Measurements from ENCODE around the gene EHBP1L1. TPM values are rescaled to one million over a fixed set of nuclear protein-coding genes. Genes with fewer than 3 reads are reported as not detected.

EHBP1L1 gene
- polyA plus RNA-seq, 3 donors: 29.6 to 507 (median 42.6) TPM

DNA sequence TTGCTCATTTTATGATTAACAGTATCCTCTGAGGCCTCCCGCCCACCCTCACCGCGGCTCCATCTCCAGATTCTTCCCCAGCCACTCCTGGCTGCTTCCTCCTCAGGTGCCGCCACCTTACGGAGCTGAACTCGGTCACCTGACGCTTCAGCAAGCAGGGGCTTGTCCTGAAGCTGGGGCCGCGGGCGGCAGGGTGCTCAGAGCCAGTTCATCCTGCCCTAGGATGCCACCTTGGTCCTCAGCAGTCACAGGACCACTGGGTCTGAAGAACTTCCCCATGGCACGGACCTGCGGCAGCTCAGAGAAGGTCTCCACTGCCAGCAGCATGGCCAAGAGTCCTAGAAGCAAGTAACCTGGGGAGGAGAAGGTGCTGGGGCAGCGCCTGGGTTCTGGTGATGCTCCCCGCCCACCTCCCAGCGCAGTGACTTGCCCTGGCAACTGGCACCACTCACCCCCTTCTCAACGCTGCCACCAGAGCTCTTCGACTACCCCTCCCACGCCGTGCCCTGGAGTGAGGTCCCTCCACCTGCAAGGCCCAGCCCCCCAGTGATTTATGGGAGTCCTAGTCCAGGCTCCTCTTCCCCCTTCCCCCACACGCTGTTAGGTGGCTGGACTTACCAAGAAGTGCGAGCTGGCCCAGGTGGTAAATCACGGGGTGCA, 17.1 kb downstream of the EHBP1L1 start:
- TF ChIP-seq, protein P1, sequence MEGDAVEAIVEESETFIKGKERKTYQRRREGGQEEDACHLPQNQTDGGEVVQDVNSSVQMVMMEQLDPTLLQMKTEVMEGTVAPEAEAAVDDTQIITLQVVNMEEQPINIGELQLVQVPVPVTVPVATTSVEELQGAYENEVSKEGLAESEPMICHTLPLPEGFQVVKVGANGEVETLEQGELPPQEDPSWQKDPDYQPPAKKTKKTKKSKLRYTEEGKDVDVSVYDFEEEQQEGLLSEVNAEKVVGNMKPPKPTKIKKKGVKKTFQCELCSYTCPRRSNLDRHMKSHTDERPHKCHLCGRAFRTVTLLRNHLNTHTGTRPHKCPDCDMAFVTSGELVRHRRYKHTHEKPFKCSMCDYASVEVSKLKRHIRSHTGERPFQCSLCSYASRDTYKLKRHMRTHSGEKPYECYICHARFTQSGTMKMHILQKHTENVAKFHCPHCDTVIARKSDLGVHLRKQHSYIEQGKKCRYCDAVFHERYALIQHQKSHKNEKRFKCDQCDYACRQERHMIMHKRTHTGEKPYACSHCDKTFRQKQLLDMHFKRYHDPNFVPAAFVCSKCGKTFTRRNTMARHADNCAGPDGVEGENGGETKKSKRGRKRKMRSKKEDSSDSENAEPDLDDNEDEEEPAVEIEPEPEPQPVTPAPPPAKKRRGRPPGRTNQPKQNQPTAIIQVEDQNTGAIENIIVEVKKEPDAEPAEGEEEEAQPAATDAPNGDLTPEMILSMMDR (IDR thresholded peaks at IDR 0.05): no peak
- Histone ChIP-seq H3K9me3 (replicated peaks in 1 of 2; ENCODE audit: control insufficient read depth in 1 of 2, insufficient read depth in 1 of 2, low read length in 2 of 2) (no peaks in the 10 kb centered on the region), H3K27ac (ENCODE audit: low read depth in 1 of 2, low read length in 2 of 2) (no peak overlapping the region), H3K79me2 (ENCODE audit: insufficient read depth, low read length) (peaks cover 23% of the 10 kb centered on the region), H3K4me3 (replicated peaks in 1 of 3; ENCODE audit: low read depth in 2 of 3, low read length in 3 of 3) (no peak overlapping the region), H2AFZ (ENCODE audit: insufficient read depth, low read depth, low read length, poor library complexity, severe bottlenecking) (no peak overlapping the region), H3K4me1 (ENCODE audit: control insufficient read depth in 1 of 2, insufficient read depth in 2 of 2, low read length in 2 of 2) (peaks cover 34 to 52% of the 10 kb centered on the region in 2 donors), H3K36me3 (replicated peaks in 1 of 2; ENCODE audit: control insufficient read depth in 1 of 2, insufficient read depth in 2 of 2, low read length in 2 of 2) (peaks cover 52 to 57% of the 10 kb centered on the region in 2 donors), H3K27me3 (ENCODE audit: control insufficient read depth in 2 of 2, insufficient read depth in 2 of 2, low read length in 2 of 2) (no peaks in the 10 kb centered on the region), H4K20me1 (ENCODE audit: insufficient read depth, low read length) (peaks cover 96% of the 10 kb centered on the region), H3K4me2 (replicated peaks; ENCODE audit: extremely low read depth, low read length, poor library complexity, severe bottlenecking) (no peak overlapping the region), H3K9ac (ENCODE audit: insufficient read depth, low read length, poor library complexity, severe bottlenecking) (no peak overlapping the region)
- DNase-seq: no peak
- Mint-ChIP-seq H3K4me1 (peaks cover 44% of the 10 kb centered on the region), H3K27ac (peak overlapping the region in 4 of 7 donors; percentile 10 to 75 (median 20)), H3K4me3 (no peak overlapping the region), H3K27me3 (ENCODE audit: low read depth in 3 of 3) (no peaks in the 10 kb centered on the region), H3K9me3 (no peaks in the 10 kb centered on the region), H3K36me3 (peaks cover 34 to 70% of the 10 kb centered on the region in 2 donors)
- intact Hi-C loops (cut with micrococcal nuclease): no loop called here
- WGBS (ENCODE audit: insufficient coverage): 80% methylated on average over 19 of the region's 22 CpGs

DNA sequence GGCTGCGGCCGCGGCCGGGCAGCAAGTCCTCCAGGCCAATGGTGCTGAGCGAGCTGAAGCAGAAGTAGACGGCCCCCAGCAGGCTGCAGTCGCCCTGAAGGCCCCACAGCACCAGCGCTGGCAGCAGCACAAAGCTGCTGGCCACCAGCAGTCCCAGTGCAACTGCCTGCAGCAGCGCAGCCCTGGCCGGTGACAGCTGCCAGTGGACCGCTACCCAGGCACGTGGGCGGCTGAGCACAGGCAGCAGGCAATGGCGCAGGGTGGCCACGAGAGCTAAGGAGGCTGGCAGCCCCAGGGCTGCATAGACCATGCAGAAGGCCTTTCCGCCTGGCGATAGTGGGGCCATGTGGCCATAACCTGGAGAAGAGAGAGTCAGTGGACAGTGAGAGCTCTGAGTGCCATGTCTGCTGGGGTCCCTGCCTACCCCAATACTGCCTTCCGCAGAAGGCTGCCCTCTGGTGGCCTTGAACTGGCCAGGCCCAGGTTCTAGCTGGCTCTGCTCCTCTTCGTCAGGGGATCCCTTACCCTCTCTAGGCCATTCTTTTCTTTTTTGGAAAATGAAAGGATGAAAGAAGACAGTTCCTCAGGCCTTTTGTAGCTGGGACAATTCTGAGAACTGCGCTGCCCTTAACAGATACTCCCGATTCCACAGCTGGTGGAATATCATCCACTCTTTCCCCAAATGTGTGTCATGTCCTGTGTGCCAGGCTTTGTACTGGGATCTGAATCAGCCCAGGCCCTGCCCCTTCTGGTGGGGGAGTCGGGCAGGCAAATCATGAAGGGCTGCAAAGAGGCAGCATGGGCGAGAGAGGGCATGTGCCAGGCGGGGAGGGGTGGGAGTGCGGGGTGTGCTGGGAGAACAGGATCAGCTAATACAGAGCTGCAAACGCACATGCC, 17.9 kb downstream of the EHBP1L1 start:
- peaks cover 37% of the 10 kb centered on the region for H3K4me1 Mint-ChIP-seq
- no peaks in the 10 kb centered on the region for H3K9me3 ChIP-seq (replicated peaks in 1 of 2; ENCODE audit: control insufficient read depth in 1 of 2, insufficient read depth in 1 of 2, low read length in 2 of 2)
- intact Hi-C loops (cut with micrococcal nuclease): no loop called here
- H2AFZ ChIP-seq (ENCODE audit: insufficient read depth, low read depth, low read length, poor library complexity, severe bottlenecking): no peak overlapping the region
- no peak overlapping the region for H3K9ac ChIP-seq (ENCODE audit: insufficient read depth, low read length, poor library complexity, severe bottlenecking)
- H3K4me1 ChIP-seq (ENCODE audit: control insufficient read depth in 1 of 2, insufficient read depth in 2 of 2, low read length in 2 of 2): peaks cover 26 to 44% of the 10 kb centered on the region in 2 donors
- peak in 2 of 3 donors; percentile 40 to 44 for DNase-seq
- H3K79me2 ChIP-seq (ENCODE audit: insufficient read depth, low read length): peaks cover 16% of the 10 kb centered on the region
- no peaks in the 10 kb centered on the region for H3K9me3 Mint-ChIP-seq
- 86% methylated on average over 20 of the region's 26 CpGs for WGBS (ENCODE audit: insufficient coverage)
- H3K27ac Mint-ChIP-seq: peak overlapping the region; percentile 30 to 75 (median 46)
- no peak overlapping the region for H3K4me2 ChIP-seq (replicated peaks; ENCODE audit: extremely low read depth, low read length, poor library complexity, severe bottlenecking)
- no peak overlapping the region for H3K4me3 ChIP-seq (replicated peaks in 1 of 3; ENCODE audit: low read depth in 2 of 3, low read length in 3 of 3)
- H3K27ac ChIP-seq (ENCODE audit: low read depth in 1 of 2, low read length in 2 of 2): peak overlapping the region in 1 of 2 donors; percentile 7
- H3K36me3 ChIP-seq (replicated peaks in 1 of 2; ENCODE audit: control insufficient read depth in 1 of 2, insufficient read depth in 2 of 2, low read length in 2 of 2): peaks cover 60 to 64% of the 10 kb centered on the region in 2 donors
- H3K4me3 Mint-ChIP-seq: no peak overlapping the region
- H3K27me3 Mint-ChIP-seq (ENCODE audit: low read depth in 3 of 3): no peaks in the 10 kb centered on the region
- peaks cover 39 to 70% of the 10 kb centered on the region in 2 donors for H3K36me3 Mint-ChIP-seq
- TF ChIP-seq, protein P1 (IDR thresholded peaks at IDR 0.05): peak; percentile 82
- no peaks in the 10 kb centered on the region for H3K27me3 ChIP-seq (ENCODE audit: control insufficient read depth in 2 of 2, insufficient read depth in 2 of 2, low read length in 2 of 2)
- peaks cover 96% of the 10 kb centered on the region for H4K20me1 ChIP-seq (ENCODE audit: insufficient read depth, low read length)
